CD4-positive, alpha-beta memory T cell (primary cell): ENCODE results near the gene INCA1. TPM values are rescaled to one million over a fixed set of nuclear protein-coding genes. Genes with fewer than 3 reads are reported as not detected.
A peak's percentile ranks its signal among the peaks of the same experiment; 100 is the strongest.

Source experiments
- CTCF ChIA-PET: fragments of 350-600 bp; sonication (Branson Sonifier 250); formaldehyde crosslinking; loops from one replicate; lab custom pipeline; 2021; ENCODE audit warnings: inconsistent platforms; ENCODE audit not compliant: partially characterized antibody; lab: Charles Lee
- POLR2A ChIA-PET: fragments of 350-600 bp; sonication (Branson Sonifier 250); formaldehyde crosslinking; loops from one replicate; lab custom pipeline; 2021; ENCODE audit not compliant: partially characterized antibody; lab: Charles Lee
- DNase-seq, 5 donors: peaks; one replicate each; pipeline versions ENCODE4 v3.0.0 to v3.0.0-alpha.2; 2020 to 2022; ENCODE audit warnings: mixed read lengths in 1 of 5
- H3K27ac ChIP-seq: one replicate; pipeline ENCODE4 v1.7.0; 2013; ENCODE audit warnings: low read depth, low read length
- H3K27me3 ChIP-seq: 2 replicates; pipeline ENCODE4 v1.7.0; 2013; ENCODE audit warnings: mild to moderate bottlenecking, low read length, moderate library complexity; ENCODE audit not compliant: insufficient read depth
- H3K36me3 ChIP-seq: 2 replicates; pipeline ENCODE4 v1.7.0; 2013; ENCODE audit warnings: mild to moderate bottlenecking, low read length, moderate library complexity; ENCODE audit not compliant: insufficient read depth
- H3K4me1 ChIP-seq: 2 replicates; pipeline ENCODE4 v1.7.0; 2013; ENCODE audit warnings: mild to moderate bottlenecking, low read length, moderate library complexity; ENCODE audit not compliant: insufficient read depth
- H3K4me3 ChIP-seq, 2 donors: one replicate each; pipeline ENCODE4 v1.7.0; 2013; ENCODE audit warnings: low read length in 2 of 2, mild to moderate bottlenecking in 1 of 2
- H3K9me3 ChIP-seq, 2 donors: one replicate each; pipeline ENCODE4 v1.7.0; 2013; ENCODE audit warnings: low read length in 2 of 2, control low read depth in 1 of 2; ENCODE audit not compliant: control insufficient read depth in 1 of 2
- H3K27ac Mint-ChIP-seq, 7 donors: one replicate each; pipeline ENCODE4 v1.8.0; 2020 to 2021; ENCODE audit warnings: mixed read lengths in 7 of 7, mild to moderate bottlenecking in 6 of 7, inconsistent platforms in 3 of 7, moderate library complexity in 3 of 7
- H3K27me3 Mint-ChIP-seq, 2 donors: one replicate each; pipeline ENCODE4 v1.8.0; 2020 to 2021; ENCODE audit warnings: mixed read lengths in 2 of 2
- H3K36me3 Mint-ChIP-seq, 2 donors: one replicate each; pipeline ENCODE4 v1.8.0; 2020 to 2021; ENCODE audit warnings: mixed read lengths in 2 of 2, inconsistent platforms in 1 of 2, mild to moderate bottlenecking in 1 of 2
- H3K4me1 Mint-ChIP-seq, 4 donors: one replicate each; pipeline ENCODE4 v1.8.0; 2020 to 2021; ENCODE audit warnings: mixed read lengths in 4 of 4, mild to moderate bottlenecking in 1 of 4
- H3K4me3 Mint-ChIP-seq, 8 donors: one replicate each; pipeline ENCODE4 v1.8.0; 2020 to 2021; ENCODE audit warnings: mixed read lengths in 8 of 8, mild to moderate bottlenecking in 7 of 8, moderate library complexity in 6 of 8, inconsistent platforms in 3 of 8
- H3K9me3 Mint-ChIP-seq, 8 donors: one replicate each; pipeline ENCODE4 v1.8.0; 2020 to 2021; ENCODE audit warnings: mixed read lengths in 8 of 8, mild to moderate bottlenecking in 5 of 8, inconsistent platforms in 3 of 8, moderate library complexity in 1 of 8
- intact Hi-C: fragments of 100-400 bp; cut with micrococcal nuclease; formaldehyde crosslinking; loops from one replicate; pipeline ENCODE4 v1.15.1; 2023
- polyA plus RNA-seq, 2 donors: library from polyadenylated mRNA; unstranded; fragments of 300-500 nt; fragmentation: Illumina TruSeq; gene quantifications; one replicate each; pipeline ENCODE4 v1.2.3, GENCODE V29; 2021
- total RNA-seq, 2 experiments: library from RNA; stranded (reverse); gene quantifications; one replicate each; pipeline ENCODE4 v1.2.3, GENCODE V29; 2021

INCA1 gene
- total and polyA plus RNA-seq, 4 experiments from 2014 or later = 0.26 to 0.71 (median 0.51) TPM

DNA sequence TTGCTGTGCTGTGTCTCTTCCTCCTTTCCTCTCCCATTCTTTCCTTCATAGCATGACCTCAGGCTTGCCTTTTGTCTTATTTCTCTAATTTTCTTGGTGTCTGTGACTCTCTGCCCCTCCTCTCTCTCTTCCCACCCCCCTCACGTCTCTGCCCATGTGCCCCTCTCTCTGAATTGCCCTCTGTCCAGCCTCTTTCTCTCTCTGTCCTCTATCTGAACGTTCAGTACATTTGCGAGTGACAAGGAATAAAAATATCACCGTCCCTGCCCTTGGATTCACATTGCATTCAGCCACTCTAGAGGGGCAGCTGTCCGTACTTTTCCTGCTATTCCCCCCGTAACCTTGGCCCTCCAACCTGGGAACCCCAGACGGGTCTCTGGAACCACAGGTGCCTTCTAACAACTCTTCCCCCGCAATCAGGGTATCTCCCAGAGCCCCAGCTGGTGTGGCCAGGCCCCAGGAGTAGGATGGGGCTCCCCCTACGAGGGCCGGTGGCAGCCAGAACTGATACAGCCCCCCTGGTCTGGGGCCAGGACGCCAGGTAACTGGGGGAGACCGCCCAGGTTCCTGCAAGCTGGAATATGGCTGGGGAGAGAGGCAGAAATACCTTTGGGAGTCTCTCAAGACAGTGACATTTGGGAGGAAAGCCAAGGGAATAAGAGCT, 2.2 kb upstream of the INCA1 start:
- Mint-ChIP-seq H3K4me3 (peak overlapping the region; percentile 72 to 89 (median 81)), H3K27me3 (no peaks in the 10 kb centered on the region), H3K4me1 (peaks cover 10 to 42% (median 24%) of the 10 kb centered on the region in 4 donors), H3K27ac (peak overlapping the region; percentile 22 to 94 (median 53)), H3K36me3 (peaks cover 29 to 40% of the 10 kb centered on the region in 2 donors), H3K9me3 (no peaks in the 10 kb centered on the region)
- peaks cover 22% of the 10 kb centered on the region for H3K4me1 ChIP-seq
- H3K27ac ChIP-seq = peak overlapping the region; percentile 79
- no peak overlapping the region for H3K4me3 ChIP-seq
- ChIA-PET POLR2A (interaction anchor here (1.3 to 3.3 kb wide), 2 partner anchors 11 to 32 kb away, joined by 3 to 18 read pairs; no protein-coding TSS in a partner anchor), CTCF (interaction anchor here (1.2 kb wide), 1 partner anchor 97 kb away, joined by 3 read pairs; the partner anchor contains the start of gene CHRNE)
- DNase-seq = no peak
- no peaks in the 10 kb centered on the region for H3K27me3 ChIP-seq
- intact Hi-C loops = loop anchor here (2.0 to 5.0 kb wide), 2 partner anchors 59 to 287 kb away; partner anchors contain the start of genes ARRB2, RNF167 and SLC25A11
- peaks cover 27% of the 10 kb centered on the region for H3K36me3 ChIP-seq
- H3K9me3 ChIP-seq = no peaks in the 10 kb centered on the region

GRCh38 chr17:4998732-4999429, 1.6 kb upstream of the INCA1 start:
- peak in 1 of 5 donors; percentile 9 for DNase-seq
- Histone ChIP-seq H3K27ac (peak overlapping the region; percentile 79), H3K4me1 (peaks cover 22% of the 10 kb centered on the region), H3K36me3 (peaks cover 20% of the 10 kb centered on the region), H3K4me3 (peak overlapping the region; percentile 36 to 72), H3K27me3 (no peaks in the 10 kb centered on the region), H3K9me3 (no peaks in the 10 kb centered on the region)
- Mint-ChIP-seq H3K9me3 (no peaks in the 10 kb centered on the region), H3K4me1 (peaks cover 10 to 42% (median 24%) of the 10 kb centered on the region in 4 donors), H3K27me3 (no peaks in the 10 kb centered on the region), H3K27ac (peak overlapping the region; percentile 9 to 94 (median 73)), H3K4me3 (peak overlapping the region; percentile 77 to 89 (median 82)), H3K36me3 (peaks cover 22 to 33% of the 10 kb centered on the region in 2 donors)
- ChIA-PET CTCF (interaction anchor here (2.5 to 2.9 kb wide), 2 partner anchors 11 to 63 kb away, joined by 16 read pairs; partner anchors contain the start of gene CAMTA2), POLR2A (interaction anchor here (1.3 to 3.3 kb wide), 9 partner anchors 11 to 112 kb away, joined by 3 to 64 read pairs (median 18); partner anchors contain the start of genes CAMTA2, PFN1, RNF167 and SLC25A11)
- intact Hi-C loops = loop anchor here (2.0 to 5.0 kb wide), 2 partner anchors 58 to 287 kb away; partner anchors contain the start of genes ARRB2, RNF167 and SLC25A11

DNA sequence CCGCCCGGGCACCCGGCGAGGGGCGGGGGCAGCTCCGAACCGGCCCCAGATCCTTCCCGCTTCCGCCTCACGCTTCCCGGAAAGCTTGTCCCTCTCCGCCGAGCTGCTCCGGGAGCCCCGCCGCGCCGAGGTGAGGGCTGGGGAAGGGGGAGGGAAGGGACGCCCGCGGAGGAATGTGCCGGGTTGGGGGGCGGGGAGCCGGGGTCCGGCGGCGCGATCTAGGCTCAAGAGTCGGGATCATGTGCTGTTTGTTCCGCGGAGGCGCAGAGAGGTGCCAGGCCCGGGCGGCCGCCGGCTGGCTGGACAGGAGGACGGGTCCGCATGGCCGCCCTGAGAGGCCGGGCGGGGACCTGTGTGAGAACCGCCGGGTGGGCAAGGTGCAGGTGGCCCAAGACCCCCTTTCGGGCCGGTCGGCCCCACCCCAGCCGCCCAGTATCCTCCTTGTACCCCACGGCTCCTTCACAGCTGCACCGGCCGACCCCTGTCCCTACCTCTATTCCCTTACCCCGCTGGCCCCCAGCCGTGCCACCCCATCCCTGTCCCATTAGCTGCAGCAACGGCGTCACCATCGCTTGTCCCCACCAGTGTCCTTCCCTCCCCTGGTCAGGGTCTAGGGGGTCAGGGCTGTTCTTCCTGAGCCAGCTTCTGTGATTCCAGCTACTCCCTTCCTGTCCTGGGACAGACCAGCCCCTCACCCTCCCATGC, 857 bp upstream of the INCA1 start:
- no peaks in the 10 kb centered on the region for H3K27me3 Mint-ChIP-seq
- no peak for DNase-seq
- peaks cover 10 to 42% (median 24%) of the 10 kb centered on the region in 4 donors for H3K4me1 Mint-ChIP-seq
- H3K4me3 Mint-ChIP-seq = peak overlapping the region; percentile 77 to 89 (median 82)
- no peaks in the 10 kb centered on the region for H3K9me3 ChIP-seq
- peak overlapping the region; percentile 79 for H3K27ac ChIP-seq
- H3K4me1 ChIP-seq = peaks cover 22% of the 10 kb centered on the region
- peaks cover 13% of the 10 kb centered on the region for H3K36me3 ChIP-seq
- peak overlapping the region; percentile 36 to 72 for H3K4me3 ChIP-seq
- no peaks in the 10 kb centered on the region for H3K9me3 Mint-ChIP-seq
- peaks cover 15 to 26% of the 10 kb centered on the region in 2 donors for H3K36me3 Mint-ChIP-seq
- no peaks in the 10 kb centered on the region for H3K27me3 ChIP-seq
- ChIA-PET POLR2A (interaction anchor here (0.9 to 3.3 kb wide), 18 partner anchors 10 to 855 kb away, joined by 3 to 64 read pairs (median 6); partner anchors contain the start of genes CAMTA2, PFN1, RNF167 and SLC25A11), CTCF (interaction anchor here (1.3 to 2.9 kb wide), 3 partner anchors 10 to 64 kb away, joined by 5 to 16 read pairs (median 16); partner anchors contain the start of gene CAMTA2)
- intact Hi-C loops = loop anchor here (2.0 to 5.0 kb wide), 2 partner anchors 57 to 286 kb away; partner anchors contain the start of genes ARRB2, RNF167 and SLC25A11
- peak overlapping the region in 4 of 7 donors; percentile 72 to 94 (median 79) for H3K27ac Mint-ChIP-seq

- CTCF ChIA-PET = interaction anchor here (0.6 to 1.0 kb wide), 2 partner anchors 85 to 574 kb away, joined by 3 read pairs; no protein-coding TSS in a partner anchor
- Histone ChIP-seq H3K4me1 (peaks cover 19% of the 10 kb centered on the region), H3K4me3 (no peak overlapping the region), H3K36me3 (no peaks in the 10 kb centered on the region), H3K9me3 (no peaks in the 10 kb centered on the region), H3K27me3 (no peaks in the 10 kb centered on the region), H3K27ac (no peak overlapping the region)
- Mint-ChIP-seq H3K36me3 (peaks cover 0 to 2% of the 10 kb centered on the region in 2 donors), H3K27ac (no peak overlapping the region), H3K4me3 (no peak overlapping the region), H3K9me3 (no peaks in the 10 kb centered on the region), H3K27me3 (no peaks in the 10 kb centered on the region), H3K4me1 (peaks cover 12 to 38% (median 26%) of the 10 kb centered on the region in 4 donors)
- POLR2A ChIA-PET = interaction anchor here (0.7 to 1.5 kb wide), 2 partner anchors 46 to 66 kb away, joined by 3 to 4 read pairs; partner anchors contain the start of gene PFN1
- intact Hi-C loops = no loop called here
- DNase-seq = no peak
Measured at GRCh38 chr17:4994081-4994595, 3.2 kb downstream of the INCA1 start.

DNA sequence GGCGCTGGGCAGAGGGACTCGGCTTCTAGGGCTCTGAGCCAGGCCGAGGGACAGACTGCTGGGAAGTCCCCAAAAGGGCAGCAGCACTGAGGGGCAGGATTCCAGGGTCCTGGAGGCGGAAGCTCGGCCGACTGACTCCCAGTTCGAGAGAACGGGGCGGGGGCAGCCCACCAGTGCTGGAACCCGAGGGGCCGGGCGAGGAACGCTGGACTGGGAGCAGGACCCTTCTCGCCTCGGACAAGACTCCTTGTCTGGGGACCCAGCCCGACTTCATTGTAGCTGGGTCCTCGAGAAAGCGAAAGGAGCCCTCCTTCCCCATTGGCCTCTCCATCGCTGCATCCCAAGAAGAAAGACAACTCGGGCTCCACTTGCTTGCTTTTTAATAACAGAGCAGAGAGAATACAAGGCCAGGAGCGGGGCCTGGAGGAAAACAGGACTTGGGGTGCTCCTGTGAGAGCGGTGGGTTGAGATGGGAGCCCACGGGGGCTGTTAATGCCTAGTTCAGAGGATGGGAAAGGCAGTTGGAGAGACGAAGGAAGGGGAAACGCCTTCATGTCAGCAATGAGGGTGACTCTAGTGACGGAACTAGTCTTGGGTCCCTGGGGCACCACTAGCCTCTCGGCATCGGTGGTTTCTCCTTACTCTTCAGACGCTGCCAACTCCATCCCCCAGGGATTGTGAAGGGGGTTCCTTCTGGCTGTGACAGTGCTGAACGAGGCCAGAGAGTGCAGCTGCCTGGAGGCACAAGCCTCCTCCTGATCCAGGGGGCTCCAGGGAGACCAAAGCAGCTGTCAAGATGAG, 9.4 kb downstream of the INCA1 start:
- H3K9me3 ChIP-seq = no peaks in the 10 kb centered on the region
- H3K27ac ChIP-seq = peak overlapping the region; percentile 85
- intact Hi-C loops = loop anchor here (1.0 to 2.0 kb wide), 5 partner anchors 9 to 79 kb away; partner anchors contain the start of genes INCA1, KIF1C, RNF167 and SLC25A11
- DNase-seq = peak in 1 of 5 donors; percentile 45
- CTCF ChIA-PET = interaction anchor here (0.9 to 5.2 kb wide), 16 partner anchors 9 to 198 kb away, joined by 3 to 41 read pairs (median 5); partner anchors contain the start of genes CHRNE, INCA1, KIF1C and RNF167
- H3K4me3 ChIP-seq = peak overlapping the region; percentile 74 to 95
- Mint-ChIP-seq H3K4me3 (peak overlapping the region; percentile 92 to 95 (median 93)), H3K4me1 (peaks cover 29 to 61% (median 36%) of the 10 kb centered on the region in 4 donors), H3K27ac (peak overlapping the region; percentile 94 to 98 (median 96)), H3K36me3 (peaks cover 6 to 20% of the 10 kb centered on the region in 2 donors), H3K27me3 (no peaks in the 10 kb centered on the region), H3K9me3 (no peaks in the 10 kb centered on the region)
- H3K27me3 ChIP-seq = no peaks in the 10 kb centered on the region
- peaks cover under 1% of the 10 kb centered on the region for H3K36me3 ChIP-seq
- POLR2A ChIA-PET = interaction anchor here (0.6 to 7.0 kb wide), 16 partner anchors 10 to 685 kb away, joined by 3 to 79 read pairs (median 6); partner anchors contain the start of genes INCA1, KIF1C, PFN1 and RNF167
- H3K4me1 ChIP-seq = peaks cover 29% of the 10 kb centered on the region
